HL-60 (cell line): ENCODE measurements around the gene RAB44.
A peak's percentile ranks its signal among the peaks of the same experiment; 100 is the strongest.
"Not testable (repeated sequence)": the region's sequence is repeated elsewhere in the genome, so short reads cannot be mapped to it uniquely, and the experiment has no call there.

Source experiments
- DNase-seq, 2 experiments: peaks; one replicate each; pipeline ENCODE4 v3.0.0-alpha.2; 2010 to 2020; ENCODE audit warnings: low read depth in 1 of 2, low spot score in 1 of 2
- H3K27ac ChIP-seq: fragments of 250-450 bp; sonication (Bioruptor Pico); replicated peaks from 2 replicates; pipeline ENCODE4 v1.5.1; 2020; ENCODE audit warnings: mild to moderate bottlenecking, moderate library complexity
- H3K27me3 ChIP-seq: fragments of 250-450 bp; sonication (Bioruptor Pico); 2 replicates; pipeline ENCODE4 v1.5.1; 2021; ENCODE audit warnings: mild to moderate bottlenecking, moderate library complexity; ENCODE audit not compliant: insufficient read depth, poor library complexity, severe bottlenecking
- H3K4me3 ChIP-seq: replicated peaks from 2 replicates; pipeline ENCODE4 v1.5.1; 2011; ENCODE audit warnings: mild to moderate bottlenecking, control low read depth, low read length; ENCODE audit not compliant: insufficient read depth
- CTCF ChIP-seq: IDR thresholded peaks from one replicate; pipeline ENCODE4 v1.5.1; 2011; ENCODE audit warnings: low read length, control low read depth, inconsistent platforms; ENCODE audit not compliant: insufficient read depth
- GABPA ChIP-seq: IDR thresholded peaks from 2 replicates; pipeline ENCODE4 v1.6.1; 2012; ENCODE audit warnings: low read depth
- POLR2AphosphoS5 ChIP-seq: IDR thresholded peaks from 2 replicates; pipeline ENCODE4 v1.6.1; 2012; ENCODE audit warnings: low read depth
- REST ChIP-seq: IDR thresholded peaks from 2 replicates; pipeline ENCODE4 v1.6.1; 2012; ENCODE audit warnings: low read depth; ENCODE audit not compliant: insufficient replicate concordance
- SPI1 ChIP-seq: IDR thresholded peaks from 2 replicates; pipeline ENCODE4 v1.6.1; 2012; ENCODE audit warnings: low read depth, mild to moderate bottlenecking, borderline replicate concordance

RAB44 gene

GRCh38 chr6:36650848-36651478, 46.7 kb upstream of the RAB44 start:
- Histone ChIP-seq H3K27me3 (no peaks in the 10 kb centered on the region), H3K27ac (no peak overlapping the region), H3K4me3 (no peak overlapping the region)
- peak in 1 of 2 experiments; percentile 40 for DNase-seq
- TF ChIP-seq SPI1 (peak; percentile 78), CTCF (no peak), REST (no peak), GABPA (no peak)

- no peak for DNase-seq
- Histone ChIP-seq H3K4me3 (no peak overlapping the region), H3K27ac (no peak overlapping the region), H3K27me3 (no peaks in the 10 kb centered on the region)
- TF ChIP-seq REST (no peak), POLR2AphosphoS5 (no peak), SPI1 (no peak), GABPA (no peak), CTCF (no peak)
These were observed 45.8 kb upstream of the RAB44 start for GRCh38 chr6:36651659-36652379.

GRCh38 chr6:36654469-36654868, 43.2 kb upstream of the RAB44 start:
- not testable (repeated sequence) for DNase-seq, H3K4me3 ChIP-seq, H3K27me3 ChIP-seq, H3K27ac ChIP-seq

GRCh38 chr6:36655085-36655724, 42.4 kb upstream of the RAB44 start:
- no peak for DNase-seq
- no peak overlapping the region for H3K27ac ChIP-seq
- no peak overlapping the region for H3K4me3 ChIP-seq
- TF ChIP-seq REST: no peak
- TF ChIP-seq POLR2AphosphoS5: no peak
- no peak for TF ChIP-seq CTCF
- no peak for TF ChIP-seq SPI1
- no peak for TF ChIP-seq GABPA
- no peaks in the 10 kb centered on the region for H3K27me3 ChIP-seq
